ENCODE data around the gene CHRNB4. TPM values are rescaled to one million over a fixed set of nuclear protein-coding genes. Genes with fewer than 3 reads are reported as not detected.
A peak's percentile ranks its signal among the peaks of the same experiment; 100 is the strongest.

The CHRNB4 gene
- total RNA-seq, 1 donor from 2014 or later: 3.9 TPM

GRCh38 chr15:78624651-78625590 is 16.1 kb downstream of the CHRNB4 start:
- TF ChIP-seq, protein P1, sequence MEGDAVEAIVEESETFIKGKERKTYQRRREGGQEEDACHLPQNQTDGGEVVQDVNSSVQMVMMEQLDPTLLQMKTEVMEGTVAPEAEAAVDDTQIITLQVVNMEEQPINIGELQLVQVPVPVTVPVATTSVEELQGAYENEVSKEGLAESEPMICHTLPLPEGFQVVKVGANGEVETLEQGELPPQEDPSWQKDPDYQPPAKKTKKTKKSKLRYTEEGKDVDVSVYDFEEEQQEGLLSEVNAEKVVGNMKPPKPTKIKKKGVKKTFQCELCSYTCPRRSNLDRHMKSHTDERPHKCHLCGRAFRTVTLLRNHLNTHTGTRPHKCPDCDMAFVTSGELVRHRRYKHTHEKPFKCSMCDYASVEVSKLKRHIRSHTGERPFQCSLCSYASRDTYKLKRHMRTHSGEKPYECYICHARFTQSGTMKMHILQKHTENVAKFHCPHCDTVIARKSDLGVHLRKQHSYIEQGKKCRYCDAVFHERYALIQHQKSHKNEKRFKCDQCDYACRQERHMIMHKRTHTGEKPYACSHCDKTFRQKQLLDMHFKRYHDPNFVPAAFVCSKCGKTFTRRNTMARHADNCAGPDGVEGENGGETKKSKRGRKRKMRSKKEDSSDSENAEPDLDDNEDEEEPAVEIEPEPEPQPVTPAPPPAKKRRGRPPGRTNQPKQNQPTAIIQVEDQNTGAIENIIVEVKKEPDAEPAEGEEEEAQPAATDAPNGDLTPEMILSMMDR (conservative IDR thresholded peaks at IDR 0.05): no peak
- H3K27me3 Mint-ChIP-seq (ENCODE audit: low read depth): peaks cover 71% of the 10 kb centered on the region

DNA sequence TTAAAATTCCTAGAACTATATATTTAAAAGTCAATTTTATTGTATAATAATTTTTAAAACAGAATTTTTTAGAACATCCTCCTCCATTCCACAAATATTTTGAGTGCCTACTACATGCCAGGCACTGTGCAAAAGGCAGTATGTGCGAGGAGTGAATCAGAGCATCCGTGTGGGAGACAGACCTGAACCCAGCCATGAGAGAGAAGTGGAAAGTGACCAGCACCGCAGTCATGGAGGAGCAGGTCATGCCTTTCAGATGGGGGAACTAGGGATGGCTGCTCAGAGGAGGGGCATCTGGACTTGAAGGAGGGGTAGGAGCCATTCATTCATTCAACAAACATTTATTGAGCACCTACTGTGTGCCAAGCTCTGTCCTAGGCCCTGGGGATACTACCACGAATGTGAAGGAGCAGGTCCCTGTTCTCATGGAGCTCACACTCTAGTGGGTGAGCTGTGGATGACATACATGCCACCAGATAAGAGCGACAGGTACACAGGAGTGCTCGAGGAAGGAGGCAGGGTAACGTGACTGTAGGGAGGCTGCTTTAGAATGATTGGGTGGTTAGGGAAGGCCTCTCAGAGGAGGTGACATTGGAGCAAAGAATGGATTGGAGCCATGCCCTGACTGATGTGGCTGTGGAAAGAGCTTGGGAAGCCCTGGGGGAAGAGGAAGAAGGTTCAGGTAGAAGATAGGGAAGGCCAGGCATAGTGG is 17.1 kb downstream of the CHRNB4 start:
- no peak overlapping the region for H3K4me3 Mint-ChIP-seq

More at GRCh38 chr15:78624651-78625590, 16.1 kb downstream of the CHRNB4 start:
- H3K36me3 Mint-ChIP-seq (ENCODE audit: low read depth): peaks cover 2% of the 10 kb centered on the region
- no peak overlapping the region for H3K27ac Mint-ChIP-seq (ENCODE audit: unreplicated experiment)
- DNase-seq (ENCODE audit: low read depth, low spot score): no peak
- no peaks in the 10 kb centered on the region for H3K9me3 Mint-ChIP-seq
- H3K4me1 Mint-ChIP-seq: no peaks in the 10 kb centered on the region
- H3K4me3 Mint-ChIP-seq: no peak overlapping the region

GRCh38 chr15:78621810-78622402 is 19.1 kb downstream of the CHRNB4 start:
- H3K27ac Mint-ChIP-seq (ENCODE audit: unreplicated experiment): no peak overlapping the region
- H3K36me3 Mint-ChIP-seq (ENCODE audit: low read depth): peaks cover 2% of the 10 kb centered on the region
- H3K4me3 Mint-ChIP-seq: peak overlapping the region; percentile 71
- TF ChIP-seq, protein P1 (conservative IDR thresholded peaks at IDR 0.05): no peak
- no peaks in the 10 kb centered on the region for H3K9me3 Mint-ChIP-seq
- DNase-seq (ENCODE audit: low read depth, low spot score): no peak
- peaks cover 6% of the 10 kb centered on the region for H3K4me1 Mint-ChIP-seq
- H3K27me3 Mint-ChIP-seq (ENCODE audit: low read depth): peaks cover 64% of the 10 kb centered on the region

More for the DNA sequence above, 17.1 kb downstream of the CHRNB4 start:
- TF ChIP-seq, protein P1 (conservative IDR thresholded peaks at IDR 0.05): no peak
- Mint-ChIP-seq H3K36me3 (ENCODE audit: low read depth) (peaks cover 2% of the 10 kb centered on the region), H3K4me1 (no peaks in the 10 kb centered on the region), H3K27me3 (ENCODE audit: low read depth) (peaks cover 71% of the 10 kb centered on the region), H3K9me3 (no peaks in the 10 kb centered on the region), H3K27ac (ENCODE audit: unreplicated experiment) (no peak overlapping the region)
- no peak for DNase-seq (ENCODE audit: low read depth, low spot score)

GRCh38 chr15:78620527-78621421 is 20.2 kb downstream of the CHRNB4 start, which contains the start of gene CHRNA3:
CHRNA3 (minus strand) TSS chr15:78620996; CDS start chr15:78620794, 202 bp downstream.
- Mint-ChIP-seq H3K36me3 (ENCODE audit: low read depth) (peaks cover 2% of the 10 kb centered on the region), H3K27me3 (ENCODE audit: low read depth) (peaks cover 58% of the 10 kb centered on the region), H3K9me3 (no peaks in the 10 kb centered on the region), H3K4me1 (peaks cover 6% of the 10 kb centered on the region), H3K4me3 (peak within 1 kb of the TSS; percentile 76), H3K27ac (ENCODE audit: unreplicated experiment) (no peak within 1 kb of the TSS)
- DNase-seq (ENCODE audit: low read depth, low spot score): no peak
- TF ChIP-seq, protein P1 (conservative IDR thresholded peaks at IDR 0.05): no peak

Data from neural crest cell (in vitro differentiated cells).